Measurements from ENCODE around the gene ZNF134. TPM values are rescaled to one million over a fixed set of nuclear protein-coding genes. Genes with fewer than 3 reads are reported as not detected.

The ZNF134 gene
- total RNA-seq, 2 experiments from 2014 or later, result 7.7 to 11.1 TPM

GRCh38 chr19:57668635-57669034 lies 54.6 kb downstream of the ZNF134 start, which contains the start of gene ZSCAN4:
TSS of gene ZSCAN4 (plus strand) at chr19:57668935. CDS start at chr19:57676146, 7,211 bp downstream.
- no peak for TF ChIP-seq EZH2phosphoT487 (IDR thresholded peaks at IDR 0.05; ENCODE audit: borderline replicate concordance, low read depth, low read length)
- H3K4me2 ChIP-seq (ENCODE audit: low read length), result no peak within 1 kb of the TSS
- BruUV-seq (replicated peaks), result no TSS peak
- no peaks in the 10 kb centered on the region for H3K9me2 ChIP-seq (ENCODE audit: insufficient read depth, low read length)
- H3K27ac ChIP-seq (ENCODE audit: low read depth, low read length, poor library complexity, severe bottlenecking), result no peak within 1 kb of the TSS
- no peaks in the 10 kb centered on the region for H4K20me1 ChIP-seq (ENCODE audit: insufficient read depth, low read length)
- no peaks in the 10 kb centered on the region for H3K9me3 ChIP-seq (ENCODE audit: low read length)
- CTCF ChIA-PET (ENCODE audit: unreplicated experiment), result no interaction called here
- DNase-seq (ENCODE audit: low spot score), result no peak
- intact Hi-C loops (cut with micrococcal nuclease; ENCODE audit: unreplicated experiment), result no loop called here
- no peaks in the 10 kb centered on the region for H3K36me3 ChIP-seq (ENCODE audit: insufficient read depth, low read length)
- H3K79me2 ChIP-seq (ENCODE audit: insufficient read depth, low read depth, low read length), result no peaks in the 10 kb centered on the region
- POLR2A ChIA-PET, result no interaction called here
- no peaks in the 10 kb centered on the region for H3K4me1 ChIP-seq (ENCODE audit: insufficient read depth, low read length, poor library complexity, severe bottlenecking)
- H3K4me3 ChIP-seq (ENCODE audit: low read depth, low read length, poor library complexity, severe bottlenecking), result no peak within 1 kb of the TSS
- no peak within 1 kb of the TSS for H2AFZ ChIP-seq (ENCODE audit: low read length)

DNA sequence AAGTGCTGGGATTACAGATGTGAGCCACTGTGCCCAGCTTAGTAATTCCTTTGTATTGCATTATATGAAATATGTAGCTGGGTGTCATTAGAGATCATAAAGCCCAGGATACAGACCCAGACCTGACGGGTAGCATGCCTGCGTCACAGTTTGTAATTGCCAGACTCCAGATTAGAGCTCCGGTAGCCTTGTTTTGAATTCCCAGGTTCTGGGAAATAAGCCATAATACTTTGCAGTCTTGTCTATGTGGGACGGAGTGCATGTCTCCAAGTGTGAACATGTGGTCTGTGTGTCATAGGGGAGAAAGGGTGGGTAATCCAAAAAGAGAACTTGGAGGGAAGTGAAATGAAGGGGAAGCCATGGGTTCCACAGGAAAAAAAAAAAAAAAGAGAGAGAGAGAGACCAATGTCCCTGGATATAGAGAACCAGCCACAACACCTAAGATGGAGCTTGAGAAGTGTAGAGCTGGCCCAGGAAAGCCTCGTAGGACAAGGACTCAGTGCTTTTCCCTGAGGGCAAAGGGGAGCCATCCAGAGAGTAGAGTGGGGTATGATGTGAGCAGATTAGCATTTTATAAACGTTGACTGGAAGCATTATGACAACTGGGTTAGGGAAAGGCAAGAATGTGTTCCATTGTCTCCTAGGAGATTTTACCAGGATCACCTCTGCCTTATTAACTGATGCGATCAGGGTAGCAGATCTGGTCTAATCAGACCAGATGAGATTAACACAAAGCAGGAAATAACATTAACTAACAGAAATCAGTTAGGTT lies 57.3 kb downstream of the ZNF134 start:
- no peak overlapping the region for H3K4me3 ChIP-seq (ENCODE audit: low read depth, low read length, poor library complexity, severe bottlenecking)
- H3K9me2 ChIP-seq (ENCODE audit: insufficient read depth, low read length), result no peaks in the 10 kb centered on the region
- no peak overlapping the region for H2AFZ ChIP-seq (ENCODE audit: low read length)
- no peak overlapping the region for H3K4me2 ChIP-seq (ENCODE audit: low read length)
- H4K20me1 ChIP-seq (ENCODE audit: insufficient read depth, low read length), result no peaks in the 10 kb centered on the region
- H3K4me1 ChIP-seq (ENCODE audit: insufficient read depth, low read length, poor library complexity, severe bottlenecking), result no peaks in the 10 kb centered on the region
- ChIA-PET CTCF (ENCODE audit: unreplicated experiment) (interaction anchor here (0.5 kb wide), 1 partner anchor 1401 kb away, joined by 8 read pairs; no protein-coding TSS in a partner anchor), POLR2A (no interaction called here)
- no peak for TF ChIP-seq EZH2phosphoT487 (IDR thresholded peaks at IDR 0.05; ENCODE audit: borderline replicate concordance, low read depth, low read length)
- TF ChIP-seq, protein P1, sequence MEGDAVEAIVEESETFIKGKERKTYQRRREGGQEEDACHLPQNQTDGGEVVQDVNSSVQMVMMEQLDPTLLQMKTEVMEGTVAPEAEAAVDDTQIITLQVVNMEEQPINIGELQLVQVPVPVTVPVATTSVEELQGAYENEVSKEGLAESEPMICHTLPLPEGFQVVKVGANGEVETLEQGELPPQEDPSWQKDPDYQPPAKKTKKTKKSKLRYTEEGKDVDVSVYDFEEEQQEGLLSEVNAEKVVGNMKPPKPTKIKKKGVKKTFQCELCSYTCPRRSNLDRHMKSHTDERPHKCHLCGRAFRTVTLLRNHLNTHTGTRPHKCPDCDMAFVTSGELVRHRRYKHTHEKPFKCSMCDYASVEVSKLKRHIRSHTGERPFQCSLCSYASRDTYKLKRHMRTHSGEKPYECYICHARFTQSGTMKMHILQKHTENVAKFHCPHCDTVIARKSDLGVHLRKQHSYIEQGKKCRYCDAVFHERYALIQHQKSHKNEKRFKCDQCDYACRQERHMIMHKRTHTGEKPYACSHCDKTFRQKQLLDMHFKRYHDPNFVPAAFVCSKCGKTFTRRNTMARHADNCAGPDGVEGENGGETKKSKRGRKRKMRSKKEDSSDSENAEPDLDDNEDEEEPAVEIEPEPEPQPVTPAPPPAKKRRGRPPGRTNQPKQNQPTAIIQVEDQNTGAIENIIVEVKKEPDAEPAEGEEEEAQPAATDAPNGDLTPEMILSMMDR (conservative IDR thresholded peaks at IDR 0.05; ENCODE audit: low read length), result no peak
- H3K27ac ChIP-seq (ENCODE audit: low read depth, low read length, poor library complexity, severe bottlenecking), result no peak overlapping the region
- H3K36me3 ChIP-seq (ENCODE audit: insufficient read depth, low read length), result no peaks in the 10 kb centered on the region
- no TSS peak for BruUV-seq (replicated peaks)
- DNase-seq (ENCODE audit: low spot score), result no peak
- intact Hi-C loops (cut with micrococcal nuclease; ENCODE audit: unreplicated experiment), result no loop called here
- 0 out of 2 replicates have a peak, but pooled peaks cover 5% of the 10 kb centered on the region for H3K9me3 ChIP-seq (ENCODE audit: low read length)
- H3K79me2 ChIP-seq (ENCODE audit: insufficient read depth, low read depth, low read length), result no peaks in the 10 kb centered on the region

GRCh38 chr19:57672466-57672865 lies 58.4 kb downstream of the ZNF134 start:
- Histone ChIP-seq H3K4me1 (ENCODE audit: insufficient read depth, low read length, poor library complexity, severe bottlenecking) (no peaks in the 10 kb centered on the region), H3K9me3 (ENCODE audit: low read length) (0 out of 2 replicates have a peak, but pooled peaks cover 5% of the 10 kb centered on the region), H3K79me2 (ENCODE audit: insufficient read depth, low read depth, low read length) (no peaks in the 10 kb centered on the region), H2AFZ (ENCODE audit: low read length) (no peak overlapping the region), H3K9me2 (ENCODE audit: insufficient read depth, low read length) (no peaks in the 10 kb centered on the region), H3K27ac (ENCODE audit: low read depth, low read length, poor library complexity, severe bottlenecking) (no peak overlapping the region), H4K20me1 (ENCODE audit: insufficient read depth, low read length) (no peaks in the 10 kb centered on the region), H3K4me3 (ENCODE audit: low read depth, low read length, poor library complexity, severe bottlenecking) (no peak overlapping the region), H3K4me2 (ENCODE audit: low read length) (no peak overlapping the region), H3K36me3 (ENCODE audit: insufficient read depth, low read length) (no peaks in the 10 kb centered on the region)
- TF ChIP-seq EZH2phosphoT487 (IDR thresholded peaks at IDR 0.05; ENCODE audit: borderline replicate concordance, low read depth, low read length), result no peak
- TF ChIP-seq, protein P1 (conservative IDR thresholded peaks at IDR 0.05; ENCODE audit: low read length), result no peak
- no TSS peak for BruUV-seq (replicated peaks)
- DNase-seq (ENCODE audit: low spot score), result no peak
- intact Hi-C loops (cut with micrococcal nuclease; ENCODE audit: unreplicated experiment), result no loop called here
- ChIA-PET CTCF (ENCODE audit: unreplicated experiment) (no interaction called here), POLR2A (interaction anchor here (0.6 kb wide), 1 partner anchor 305 kb away, joined by 4 read pairs; no protein-coding TSS in a partner anchor)

Other genes starting within 250 kb of the ZNF134 start
- 18.9 and 23.9 TPM in 2 replicates for gene ZNF548, start 224.4 kb upstream of the ZNF134 start, total RNA-seq (2014; rRNA removed; shearing (Covaris generic))
- gene ZNF548, start 224.4 kb upstream of the ZNF134 start, total RNA-seq (2022), result 41.8 and 42.4 TPM in 2 replicates
- gene ZNF17, start 203.1 kb upstream of the ZNF134 start, total RNA-seq (2014; rRNA removed; shearing (Covaris generic)), result 18.9 and 31.4 TPM in 2 replicates
- 14.9 and 15.9 TPM in 2 replicates for gene ZNF17, start 203.1 kb upstream of the ZNF134 start, total RNA-seq (2022)
- gene ZNF749, start 178.9 kb upstream of the ZNF134 start, total RNA-seq (2014; rRNA removed; shearing (Covaris generic)), result 27.1 and 30.1 TPM in 2 replicates
- gene ZNF749, start 178.9 kb upstream of the ZNF134 start, total RNA-seq (2022), result 14.2 and 18.0 TPM in 2 replicates
- gene VN1R1, start 157.1 kb upstream of the ZNF134 start, total RNA-seq (2014; rRNA removed; shearing (Covaris generic)), result not detected in 2 replicates
- not detected in 2 replicates for gene VN1R1, start 157.1 kb upstream of the ZNF134 start, total RNA-seq (2022)
- gene ZNF772, start 136.7 kb upstream of the ZNF134 start, total RNA-seq (2014; rRNA removed; shearing (Covaris generic)), result 0.85 and 0.88 TPM in 2 replicates
- gene ZNF772, start 136.7 kb upstream of the ZNF134 start, total RNA-seq (2022), result 1.1 and 1.5 TPM in 2 replicates
- gene ZNF419, start 126.5 kb upstream of the ZNF134 start, total RNA-seq (2014; rRNA removed; shearing (Covaris generic)), result 5.0 and 7.2 TPM in 2 replicates
- gene ZNF419, start 126.5 kb upstream of the ZNF134 start, total RNA-seq (2022), result 6.7 and 10.5 TPM in 2 replicates
- gene ZNF773, start 114.3 kb upstream of the ZNF134 start, total RNA-seq (2014; rRNA removed; shearing (Covaris generic)), result 9.6 and 12.0 TPM in 2 replicates
- gene ZNF773, start 114.3 kb upstream of the ZNF134 start, total RNA-seq (2022), result 6.1 and 8.7 TPM in 2 replicates
- 6.1 and 7.5 TPM in 2 replicates for gene ZNF549, start 86.9 kb upstream of the ZNF134 start, total RNA-seq (2014; rRNA removed; shearing (Covaris generic))
- 6.6 and 8.8 TPM in 2 replicates for gene ZNF549, start 86.9 kb upstream of the ZNF134 start, total RNA-seq (2022)
- gene ZNF550, start 54.4 kb upstream of the ZNF134 start, total RNA-seq (2014; rRNA removed; shearing (Covaris generic)), result 6.3 and 6.9 TPM in 2 replicates
- gene ZNF550, start 54.4 kb upstream of the ZNF134 start, total RNA-seq (2022), result 6.8 and 8.7 TPM in 2 replicates
- gene ZNF416, start 35.3 kb upstream of the ZNF134 start, total RNA-seq (2014; rRNA removed; shearing (Covaris generic)), result 4.6 and 5.0 TPM in 2 replicates
- gene ZNF416, start 35.3 kb upstream of the ZNF134 start, total RNA-seq (2022), result 3.1 and 4.9 TPM in 2 replicates
- 0.47 and 0.98 TPM in 2 replicates for gene ZIK1, start 30.1 kb upstream of the ZNF134 start, total RNA-seq (2014; rRNA removed; shearing (Covaris generic))
- gene ZIK1, start 30.1 kb upstream of the ZNF134 start, total RNA-seq (2022), result not detected in 2 replicates
- gene ZNF530, start 14.4 kb upstream of the ZNF134 start, total RNA-seq (2014; rRNA removed; shearing (Covaris generic)), result 6.2 and 13.4 TPM in 2 replicates
- gene ZNF530, start 14.4 kb upstream of the ZNF134 start, total RNA-seq (2022), result 7.7 and 8.0 TPM in 2 replicates
- 12.1 and 19.0 TPM in 2 replicates for gene ZNF211, start 18.9 kb downstream of the ZNF134 start, total RNA-seq (2014; rRNA removed; shearing (Covaris generic))
- gene ZNF211, start 18.9 kb downstream of the ZNF134 start, total RNA-seq (2022), result 10.5 and 15.2 TPM in 2 replicates
- gene ZSCAN4, start 54.7 kb downstream of the ZNF134 start, total RNA-seq (2014; rRNA removed; shearing (Covaris generic)), result not detected in 2 replicates
- gene ZSCAN4, start 54.7 kb downstream of the ZNF134 start, total RNA-seq (2022), result not detected in 2 replicates
- gene ZNF551, start 67.7 kb downstream of the ZNF134 start, total RNA-seq (2014; rRNA removed; shearing (Covaris generic)), result 14.2 and 21.3 TPM in 2 replicates
- 10.5 and 12.0 TPM in 2 replicates for gene ZNF551, start 67.7 kb downstream of the ZNF134 start, total RNA-seq (2022)
- not detected in 2 replicates for gene ZNF154, start 95.0 kb downstream of the ZNF134 start, total RNA-seq (2014; rRNA removed; shearing (Covaris generic))
- gene ZNF154, start 95.0 kb downstream of the ZNF134 start, total RNA-seq (2022), result not detected in 2 replicates
- 9.2 and 10.8 TPM in 2 replicates for gene ZNF671, start 113.4 kb downstream of the ZNF134 start, total RNA-seq (2014; rRNA removed; shearing (Covaris generic))
- gene ZNF671, start 113.4 kb downstream of the ZNF134 start, total RNA-seq (2022), result 9.8 and 11.4 TPM in 2 replicates
- 17.3 and 36.0 TPM in 2 replicates for gene ZNF776, start 132.6 kb downstream of the ZNF134 start, total RNA-seq (2014; rRNA removed; shearing (Covaris generic))
- gene ZNF776, start 132.6 kb downstream of the ZNF134 start, total RNA-seq (2022), result 19.6 and 20.6 TPM in 2 replicates
- 19.7 and 21.6 TPM in 2 replicates for gene ZNF586, start 155.4 kb downstream of the ZNF134 start, total RNA-seq (2014; rRNA removed; shearing (Covaris generic))
- 23.8 and 25.2 TPM in 2 replicates for gene ZNF586, start 155.4 kb downstream of the ZNF134 start, total RNA-seq (2022)
- gene ZNF552, start 200.7 kb downstream of the ZNF134 start, total RNA-seq (2014; rRNA removed; shearing (Covaris generic)), result 8.6 and 10.2 TPM in 2 replicates
- gene ZNF552, start 200.7 kb downstream of the ZNF134 start, total RNA-seq (2022), result 11.4 and 12.5 TPM in 2 replicates
- gene ZNF587B, start 216.1 kb downstream of the ZNF134 start, total RNA-seq (2014; rRNA removed; shearing (Covaris generic)), result 19.8 and 20.2 TPM in 2 replicates
- 24.6 and 25.8 TPM in 2 replicates for gene ZNF587B, start 216.1 kb downstream of the ZNF134 start, total RNA-seq (2022)
- 22.7 and 25.0 TPM in 2 replicates for gene ZNF587, start 235.6 kb downstream of the ZNF134 start, total RNA-seq (2014; rRNA removed; shearing (Covaris generic))
- gene ZNF587, start 235.6 kb downstream of the ZNF134 start, total RNA-seq (2022), result 45.9 and 52.5 TPM in 2 replicates

Data from OCI-LY7 (cell line).